ENCODE measurements around the gene NUP35. TPM values are rescaled to one million over a fixed set of nuclear protein-coding genes. Genes with fewer than 3 reads are reported as not detected.

The NUP35 gene, protein sequence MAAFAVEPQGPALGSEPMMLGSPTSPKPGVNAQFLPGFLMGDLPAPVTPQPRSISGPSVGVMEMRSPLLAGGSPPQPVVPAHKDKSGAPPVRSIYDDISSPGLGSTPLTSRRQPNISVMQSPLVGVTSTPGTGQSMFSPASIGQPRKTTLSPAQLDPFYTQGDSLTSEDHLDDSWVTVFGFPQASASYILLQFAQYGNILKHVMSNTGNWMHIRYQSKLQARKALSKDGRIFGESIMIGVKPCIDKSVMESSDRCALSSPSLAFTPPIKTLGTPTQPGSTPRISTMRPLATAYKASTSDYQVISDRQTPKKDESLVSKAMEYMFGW
- total RNA-seq, result 1 to 10 TPM; 5.0 to 6.6 TPM

DNA sequence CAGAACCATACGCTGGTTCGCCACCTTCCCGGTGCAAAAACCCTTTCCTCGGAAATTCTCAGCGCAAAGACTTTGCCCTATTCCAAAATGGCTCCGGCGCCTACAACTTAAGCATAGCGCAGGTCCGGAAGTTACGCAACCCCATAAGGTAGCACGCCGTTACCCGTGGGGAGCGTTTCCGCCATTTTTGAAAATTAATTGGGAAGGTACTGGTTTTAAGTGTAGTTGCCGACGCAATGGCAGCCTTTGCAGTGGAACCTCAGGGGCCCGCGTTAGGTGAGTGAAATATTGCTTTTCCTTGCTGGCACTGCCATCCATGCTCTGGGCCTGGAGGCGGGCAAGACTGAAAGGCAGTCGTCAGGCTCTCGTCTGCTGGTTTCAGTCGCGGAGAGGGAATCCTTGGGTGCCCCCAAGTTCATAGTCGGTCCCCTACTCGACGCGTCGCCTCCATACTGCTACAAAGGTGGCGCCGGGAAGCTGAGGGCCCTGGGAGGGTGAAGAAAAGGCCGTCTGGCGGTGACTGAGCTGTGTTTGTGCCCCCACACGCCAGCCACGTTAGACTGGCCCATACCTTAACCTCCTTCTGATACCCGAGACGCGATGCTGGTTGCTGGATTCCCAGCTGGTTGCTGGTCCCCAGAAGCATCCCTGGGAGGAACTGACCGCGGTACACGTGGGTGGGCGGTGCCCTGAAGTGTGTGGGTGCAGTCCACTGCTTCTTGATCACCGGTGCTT lies at the start of gene NUP35:
TSS of gene NUP35 (plus strand) at position 222 of the 735 bp plus-strand sequence. CDS start at position 237, 15 bp downstream.
- DNase-seq (ENCODE audit: low spot score), result peak; percentile 88
- H3K9me3 ChIP-seq, result no peaks in the 10 kb centered on the region
- no peaks in the 10 kb centered on the region for H3K27me3 ChIP-seq
- peak within 1 kb of the TSS; percentile 82 to 94 for H3K4me3 ChIP-seq
- peak within 1 kb of the TSS; percentile 86 to 89 for H3K27ac ChIP-seq
- TF ChIP-seq, protein P1, sequence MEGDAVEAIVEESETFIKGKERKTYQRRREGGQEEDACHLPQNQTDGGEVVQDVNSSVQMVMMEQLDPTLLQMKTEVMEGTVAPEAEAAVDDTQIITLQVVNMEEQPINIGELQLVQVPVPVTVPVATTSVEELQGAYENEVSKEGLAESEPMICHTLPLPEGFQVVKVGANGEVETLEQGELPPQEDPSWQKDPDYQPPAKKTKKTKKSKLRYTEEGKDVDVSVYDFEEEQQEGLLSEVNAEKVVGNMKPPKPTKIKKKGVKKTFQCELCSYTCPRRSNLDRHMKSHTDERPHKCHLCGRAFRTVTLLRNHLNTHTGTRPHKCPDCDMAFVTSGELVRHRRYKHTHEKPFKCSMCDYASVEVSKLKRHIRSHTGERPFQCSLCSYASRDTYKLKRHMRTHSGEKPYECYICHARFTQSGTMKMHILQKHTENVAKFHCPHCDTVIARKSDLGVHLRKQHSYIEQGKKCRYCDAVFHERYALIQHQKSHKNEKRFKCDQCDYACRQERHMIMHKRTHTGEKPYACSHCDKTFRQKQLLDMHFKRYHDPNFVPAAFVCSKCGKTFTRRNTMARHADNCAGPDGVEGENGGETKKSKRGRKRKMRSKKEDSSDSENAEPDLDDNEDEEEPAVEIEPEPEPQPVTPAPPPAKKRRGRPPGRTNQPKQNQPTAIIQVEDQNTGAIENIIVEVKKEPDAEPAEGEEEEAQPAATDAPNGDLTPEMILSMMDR (IDR thresholded peaks at IDR 0.05), result no peak
- peaks cover 0 to 16% of the 10 kb centered on the region in 2 donors for H3K4me1 ChIP-seq
- no peaks in the 10 kb centered on the region for H3K36me3 ChIP-seq

DNA sequence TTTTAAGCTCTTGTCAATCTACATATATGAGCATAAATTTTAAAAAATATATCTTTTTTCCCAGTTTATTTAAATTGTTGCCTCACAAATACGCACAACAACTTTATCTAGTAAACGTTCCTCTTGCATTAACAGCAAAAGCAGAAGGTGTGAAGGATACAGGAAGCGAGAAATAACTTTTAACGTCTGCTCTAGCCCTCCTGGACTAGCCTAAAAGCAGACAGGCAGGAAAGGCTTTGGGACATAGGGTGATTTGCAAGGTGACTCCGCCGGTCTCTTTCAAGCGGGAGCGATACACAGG lies 46.1 kb upstream of the NUP35 start:
- Histone ChIP-seq H3K4me3 (peak overlapping the region; percentile 61 to 66), H3K27me3 (no peaks in the 10 kb centered on the region), H3K4me1 (peaks cover 0 to 10% of the 10 kb centered on the region in 2 donors), H3K36me3 (no peaks in the 10 kb centered on the region), H3K9me3 (no peaks in the 10 kb centered on the region), H3K27ac (peak overlapping the region; percentile 85 to 90)
- TF ChIP-seq, protein P1 (IDR thresholded peaks at IDR 0.05), result no peak
- DNase-seq (ENCODE audit: low spot score), result no peak

DNA sequence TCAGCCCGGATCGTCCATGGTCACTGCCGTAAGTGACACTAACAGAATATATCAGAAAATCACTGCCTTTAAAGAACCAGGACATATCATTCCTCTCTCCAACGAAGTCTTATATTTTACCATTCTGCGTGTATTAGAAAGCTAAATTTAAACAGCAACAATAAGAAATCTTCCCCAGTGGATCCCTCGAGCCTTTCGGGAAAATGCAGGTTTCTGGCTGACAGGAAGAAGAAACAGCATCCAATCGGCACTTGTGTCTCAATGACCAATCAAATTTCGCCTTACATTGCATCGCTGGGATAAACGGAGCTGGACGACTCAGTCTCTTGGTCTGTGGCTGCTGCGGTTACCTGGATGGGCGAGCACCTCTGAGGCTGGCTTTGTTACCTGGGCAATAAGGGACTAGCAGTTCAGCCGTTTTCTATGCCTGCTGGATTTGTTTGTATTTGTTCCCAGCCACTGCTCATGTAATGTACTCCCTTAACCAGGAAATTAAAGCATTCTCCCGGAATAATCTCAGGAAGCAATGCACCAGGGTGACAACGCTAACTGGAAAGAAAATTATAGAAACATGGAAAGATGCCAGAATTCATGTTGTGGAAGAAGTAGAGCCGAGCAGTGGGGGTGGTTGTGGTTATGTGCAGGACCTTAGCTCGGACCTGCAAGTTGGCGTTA lies 45.6 kb upstream of the NUP35 start, which contains the start of gene DUSP19:
TSS of gene DUSP19 (plus strand) at position 284 of the 675 bp plus-strand sequence. CDS start at position 471, 187 bp downstream.
- peak within 1 kb of the TSS; percentile 85 to 90 for H3K27ac ChIP-seq
- H3K9me3 ChIP-seq, result no peaks in the 10 kb centered on the region
- H3K4me3 ChIP-seq, result peak within 1 kb of the TSS; percentile 61 to 66
- no peaks in the 10 kb centered on the region for H3K36me3 ChIP-seq
- peak; percentile 94 for DNase-seq (ENCODE audit: low spot score)
- peaks cover 0 to 10% of the 10 kb centered on the region in 2 donors for H3K4me1 ChIP-seq
- no peaks in the 10 kb centered on the region for H3K27me3 ChIP-seq
- TF ChIP-seq, protein P1 (IDR thresholded peaks at IDR 0.05), result no peak

DNA sequence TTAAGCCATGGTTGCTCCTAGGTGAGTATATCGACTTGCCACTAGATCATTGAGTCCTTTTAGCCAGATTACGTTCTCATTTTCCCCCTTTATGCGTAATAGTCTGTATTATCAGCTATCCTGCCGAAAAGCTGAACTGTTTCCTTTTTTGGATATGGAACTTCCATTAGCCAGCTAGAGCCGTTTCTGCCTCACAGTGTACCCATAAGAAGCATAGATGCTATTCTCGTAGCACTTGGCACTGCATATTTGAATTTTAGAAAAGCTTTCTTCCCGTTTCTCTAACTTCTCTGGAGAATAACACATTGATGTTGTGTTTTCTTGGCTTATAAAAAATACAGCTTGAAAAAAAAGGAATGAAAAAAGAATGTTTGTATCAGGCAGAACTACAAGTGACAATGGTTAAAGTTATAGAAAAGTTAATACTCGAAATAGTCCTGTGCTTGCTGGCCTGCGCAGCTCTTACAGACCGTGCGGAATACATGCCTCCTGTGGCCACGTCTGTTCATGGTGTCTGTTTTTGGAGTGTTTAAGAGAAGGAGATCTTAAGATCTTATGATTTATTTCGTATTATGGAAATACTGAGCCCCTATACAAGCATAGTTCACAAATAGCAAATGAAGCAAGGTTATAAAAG lies 45.0 kb upstream of the NUP35 start:
- TF ChIP-seq, protein P1 (IDR thresholded peaks at IDR 0.05), result no peak
- Histone ChIP-seq H3K27ac (peak overlapping the region; percentile 85 to 90), H3K4me3 (peak overlapping the region; percentile 61 to 66), H3K36me3 (no peaks in the 10 kb centered on the region), H3K27me3 (no peaks in the 10 kb centered on the region), H3K9me3 (no peaks in the 10 kb centered on the region), H3K4me1 (peaks cover 0 to 10% of the 10 kb centered on the region in 2 donors)
- no peak for DNase-seq (ENCODE audit: low spot score)

DNA sequence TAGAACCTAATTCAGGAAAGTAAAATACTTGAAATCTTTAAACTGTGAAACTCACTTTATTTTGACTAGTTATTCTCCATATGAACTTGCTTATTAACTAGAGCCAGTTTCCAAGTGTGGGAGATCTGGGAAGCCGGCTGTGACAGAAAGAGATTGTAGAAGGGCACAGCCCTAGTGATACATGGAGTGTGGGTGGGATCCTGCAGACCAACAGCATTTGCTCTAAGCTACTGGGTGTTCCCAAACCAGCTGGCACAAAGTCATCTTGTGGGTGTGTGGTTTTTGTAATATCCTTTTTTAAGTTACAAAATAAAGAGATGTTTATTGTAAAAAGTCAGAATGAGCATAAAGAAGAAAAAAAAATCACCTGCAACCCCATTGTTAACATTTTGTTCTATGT lies 42.3 kb upstream of the NUP35 start:
- Histone ChIP-seq H3K36me3 (no peaks in the 10 kb centered on the region), H3K9me3 (no peaks in the 10 kb centered on the region), H3K4me1 (peaks cover 0 to 10% of the 10 kb centered on the region in 2 donors), H3K27ac (peak overlapping the region in 1 of 2 donors; percentile 39), H3K27me3 (no peaks in the 10 kb centered on the region), H3K4me3 (no peak overlapping the region)
- TF ChIP-seq, protein P1 (IDR thresholded peaks at IDR 0.05), result no peak
- no peak for DNase-seq (ENCODE audit: low spot score)

All from right atrium auricular region (tissue), 2 donors.